HCT116 (cell line): ENCODE data around the gene SFTPB. TPM values are rescaled to one million over a fixed set of nuclear protein-coding genes. Genes with fewer than 3 reads are reported as not detected.

Experiments
- ATAC-seq: fragments of 200-7000 bp; cut with Tn5 transposase; 2 replicates; pipeline ENCODE4 v1.9.1; 2020; ENCODE audit warnings: mild to moderate bottlenecking, moderate library complexity
- BruUV-seq: library from RNA; stranded (reverse); fragments of 400-500 nt; replicated peaks from 2 replicates; lab custom pipeline; 2021; lab: Mats Ljungman, UMichigan
- CTCF ChIA-PET: fragments of 300-600 bp; sonication (Branson Sonifier 250); formaldehyde crosslinking; loops from one replicate; lab custom pipeline; 2021; ENCODE audit warnings: antibody characterized with exemption; lab: Charles Lee
- POLR2A ChIA-PET: fragments of 300-600, 350-600 bp; sonication (Branson Sonifier 250); formaldehyde crosslinking; loops from one replicate; lab custom pipeline; 2021; ENCODE audit warnings: antibody characterized with exemption; lab: Charles Lee
- RAD21 ChIA-PET, 2 experiments: fragments of 300-600 bp; sonication (Branson Sonifier 250); formaldehyde crosslinking; loops; one replicate each; lab custom pipeline; 2023; ENCODE audit warnings: low total read pairs in 2 of 2; ENCODE audit not compliant: uncharacterized antibody in 2 of 2, unreplicated experiment in 2 of 2, low non-redundant PET in 1 of 2; lab: Charles Lee
- DNase-seq: peaks from one replicate; pipeline ENCODE4 v3.0.0-alpha.2; 2010; ENCODE audit warnings: low read depth, low spot score
- H2AFZ ChIP-seq: fragments of 200-600 bp; shearing (Covaris generic), sonication (generic); 2 replicates; pipeline ENCODE4 v1.6.1; 2017; ENCODE audit warnings: low read depth, mixed run types, mixed read lengths, antibody characterized with exemption, low read length; ENCODE audit not compliant: poor library complexity, severe bottlenecking
- H3K27ac ChIP-seq: 2 replicates; pipeline ENCODE4 v1.5.1; 2012; ENCODE audit warnings: low read depth, low read length
- H3K27me3 ChIP-seq: fragments of 200-600 bp; sonication (generic); 2 replicates; pipeline ENCODE4 v1.6.1; 2016; ENCODE audit warnings: mixed run types, low read length, mixed read lengths; ENCODE audit not compliant: insufficient read depth
- H3K36me3 ChIP-seq, 2 experiments: fragments of 200-500 bp in 1 of 2; fragments of 200-600 bp in 1 of 2; sonication (Bioruptor generic) in 1 of 2; sonication (generic) in 1 of 2; 2 replicates each; pipeline versions ENCODE4 v1.5.1 to v1.6.1; 2014 to 2016; ENCODE audit warnings: low read length in 2 of 2, inconsistent platforms in 1 of 2, mixed read lengths in 1 of 2, mixed run types in 1 of 2; ENCODE audit not compliant: insufficient read depth in 2 of 2, control insufficient read depth in 1 of 2
- H3K4me1 ChIP-seq, 2 experiments: fragments of 200-600 bp in 1 of 2; sonication (generic) in 1 of 2; 2 replicates each; pipeline versions ENCODE4 v1.5.1 to v1.6.1; 2012 to 2017; ENCODE audit warnings: low read length in 2 of 2, inconsistent platforms in 1 of 2, mild to moderate bottlenecking in 1 of 2, mixed read lengths in 1 of 2, mixed run types in 1 of 2, moderate library complexity in 1 of 2; ENCODE audit not compliant: insufficient read depth in 2 of 2, control insufficient read depth in 1 of 2
- H3K4me2 ChIP-seq: fragments of 200-600 bp; sonication (generic); 2 replicates; pipeline ENCODE4 v1.6.1; 2017; ENCODE audit warnings: mixed run types, low read length, mixed read lengths
- H3K4me3 ChIP-seq, 2 experiments: fragments of 200-600 bp in 1 of 2; sonication (generic) in 1 of 2; replicated peaks in 1 of 2; 2 replicates each; pipeline ENCODE4 v1.5.1; 2011 to 2016; ENCODE audit warnings: low read length in 2 of 2, control low read depth in 1 of 2, low read depth in 1 of 2, mild to moderate bottlenecking in 1 of 2, mixed read lengths in 1 of 2, mixed run types in 1 of 2
- H3K79me2 ChIP-seq: fragments of 200-600 bp; sonication (generic); 2 replicates; pipeline ENCODE4 v1.6.1; 2017; ENCODE audit warnings: mild to moderate bottlenecking, mixed run types, low read length, moderate library complexity, mixed read lengths; ENCODE audit not compliant: insufficient read depth
- H3K9ac ChIP-seq: fragments of 200-600 bp; sonication (generic); 2 replicates; pipeline ENCODE4 v1.6.1; 2016; ENCODE audit warnings: low read length, mixed read lengths
- H3K9me2 ChIP-seq: fragments of 200-600 bp; sonication (generic), shearing (Covaris generic); 2 replicates; pipeline ENCODE4 v1.6.1; 2017; ENCODE audit warnings: mixed run types, mild to moderate bottlenecking, moderate library complexity; ENCODE audit not compliant: insufficient read depth
- H3K9me3 ChIP-seq, 2 experiments: fragments of 200-500 bp in 1 of 2; fragments of 200-600 bp in 1 of 2; sonication (Bioruptor generic) in 1 of 2; sonication (generic) in 1 of 2; 2 replicates each; pipeline ENCODE4 v1.6.1; 2014 to 2017; ENCODE audit warnings: low read length in 2 of 2, mixed read lengths in 2 of 2, inconsistent platforms in 1 of 2, low read depth in 1 of 2, mild to moderate bottlenecking in 1 of 2, mixed run types in 1 of 2, moderate library complexity in 1 of 2; ENCODE audit not compliant: control insufficient read depth in 1 of 2, insufficient read depth in 1 of 2
- H4K20me1 ChIP-seq: fragments of 200-600 bp; sonication (generic), shearing (Covaris generic); 2 replicates; pipeline ENCODE4 v1.6.1; 2017; ENCODE audit warnings: mixed run types, mild to moderate bottlenecking, moderate library complexity; ENCODE audit not compliant: insufficient read depth
- ATF3 ChIP-seq: IDR thresholded peaks from 2 replicates; pipeline ENCODE4 v1.6.1; 2012
- CTCF ChIP-seq, 3 experiments: fragments of 200-600 bp in 1 of 3; sonication (generic) in 1 of 3; IDR thresholded peaks in 2 of 3; conservative IDR thresholded peaks in 1 of 3; 2 replicates each; pipeline ENCODE4 v1.5.1; 2012 to 2017; ENCODE audit warnings: low read depth in 2 of 3, low read length in 2 of 3, antibody characterized with exemption in 1 of 3, borderline replicate concordance in 1 of 3, control low read depth in 1 of 3, mild to moderate bottlenecking in 1 of 3, mixed read lengths in 1 of 3, mixed run types in 1 of 3, moderate library complexity in 1 of 3; ENCODE audit not compliant: insufficient read depth in 1 of 3
- JUND ChIP-seq: IDR thresholded peaks from 2 replicates; pipeline ENCODE4 v1.6.1; 2012
- ZFX ChIP-seq: fragments of 450-650 bp; IDR thresholded peaks from 2 replicates; pipeline ENCODE4 v1.6.1; 2017
- intact Hi-C: fragments of 100-400 bp; cut with micrococcal nuclease; formaldehyde crosslinking; loops from 2 replicates; pipeline ENCODE4 v1.10.0; 2022
- total RNA-seq: library from RNA; stranded (reverse); gene quantifications from one replicate; pipeline ENCODE4 v1.2.1, GENCODE V29; 2021; ENCODE audit not compliant: unreplicated experiment

SFTPB gene
- total RNA-seq, 1 experiment from 2014 or later: 13.3 TPM

DNA sequence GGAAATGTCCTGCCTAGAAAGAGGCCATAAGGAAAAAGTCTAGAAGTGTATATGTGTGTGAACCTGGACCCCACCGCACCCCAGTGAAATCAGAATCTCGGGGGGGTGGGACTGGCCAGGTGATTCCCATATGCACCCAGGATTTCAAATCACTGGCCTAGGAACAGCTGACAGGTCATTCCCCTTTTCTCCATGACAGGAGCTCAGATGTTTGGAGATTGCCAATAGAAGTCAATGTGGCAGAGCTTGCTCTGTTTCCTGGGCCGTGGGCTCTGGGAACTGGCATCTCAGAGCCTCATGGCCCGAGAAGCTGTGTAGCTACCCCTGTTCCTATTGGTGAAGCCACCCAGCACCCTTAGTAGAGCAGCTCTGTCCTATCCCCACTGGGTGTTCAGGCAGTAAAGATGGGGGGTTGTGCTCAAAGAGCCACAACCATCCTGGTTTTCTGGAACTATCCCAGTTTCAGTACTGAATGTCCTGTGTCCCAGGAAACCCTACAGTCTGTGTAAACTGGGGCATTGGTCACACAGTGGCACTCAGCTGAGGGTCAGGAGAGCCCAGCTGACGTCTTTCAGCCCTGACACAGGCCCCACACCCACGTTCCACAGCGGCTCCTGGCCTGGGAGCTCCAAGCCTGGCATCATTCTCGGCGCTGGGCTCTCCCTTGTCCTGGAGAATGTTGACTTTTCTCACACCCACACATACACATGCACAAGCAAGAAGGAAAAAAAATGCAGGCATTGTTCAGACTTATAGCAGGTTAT, 45.0 kb upstream of the SFTPB start:
- no peaks in the 10 kb centered on the region for H3K79me2 ChIP-seq

More for the DNA sequence above, 45.0 kb upstream of the SFTPB start:
- H3K27me3 ChIP-seq: no peaks in the 10 kb centered on the region
- TF ChIP-seq CTCF (IDR thresholded peaks at IDR 0.05 in 2 of 3, conservative IDR thresholded peaks at IDR 0.05 in 1 of 3; ENCODE audit: borderline replicate concordance in 1 of 3, insufficient read depth in 1 of 3, low read depth in 2 of 3, low read length in 2 of 3) (no peak), ATF3 (no peak), ZFX (no peak), JUND (no peak)
- no peaks in the 10 kb centered on the region for H4K20me1 ChIP-seq
- H3K4me3 ChIP-seq: no peak overlapping the region
- H3K9me2 ChIP-seq: no peaks in the 10 kb centered on the region
- ChIA-PET POLR2A (interaction anchor here (0.6 kb wide), 1 partner anchor 41 kb away, joined by 4 read pairs; the partner anchor contains the start of gene ATOH8), RAD21 (no interaction called here), CTCF (interaction anchor here (0.6 kb wide), 2 partner anchors 10 kb away, joined by 3 read pairs; no protein-coding TSS in a partner anchor)
- intact Hi-C loops: no loop called here
- BruUV-seq: no TSS peak
- DNase-seq (no peak), ATAC-seq (no peak)
- no peak overlapping the region for H3K4me2 ChIP-seq
- no peak overlapping the region for H3K9ac ChIP-seq
- no peaks in the 10 kb centered on the region for H3K36me3 ChIP-seq
- no peaks in the 10 kb centered on the region for H3K4me1 ChIP-seq
- H3K9me3 ChIP-seq: no peaks in the 10 kb centered on the region
- no peak overlapping the region for H2AFZ ChIP-seq
- no peak overlapping the region for H3K27ac ChIP-seq
